HG03108 (cell line): ENCODE results near the gene PCDH9.

Source experiments
- ATAC-seq: cut with Tn5 transposase; IDR thresholded peaks from one replicate; pipeline ENCODE4 v1.9.1; 2021; ENCODE audit warnings: moderate library complexity; ENCODE audit not compliant: unreplicated experiment

Gene PCDH9

DNA sequence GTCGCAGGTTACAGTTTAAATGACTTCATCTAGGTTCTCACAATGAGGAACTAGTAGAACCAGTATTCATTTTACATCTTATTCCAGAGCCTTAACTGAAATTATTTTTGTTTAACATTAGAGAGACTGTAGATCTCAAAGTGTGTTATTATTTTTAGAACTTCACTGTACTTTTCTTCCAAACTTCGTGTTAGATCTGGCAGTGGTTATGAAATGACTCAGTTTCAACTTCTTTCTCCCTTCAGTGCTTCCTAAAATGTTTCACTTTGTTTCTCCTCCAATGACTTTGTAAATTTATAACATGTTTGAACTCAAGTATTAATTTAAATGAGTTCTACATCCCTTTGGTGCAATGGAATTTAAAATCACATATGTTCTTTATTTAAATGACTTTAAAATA, 139.3 kb downstream of the PCDH9 start:
- no peak for ATAC-seq

GRCh38 chr13:67087527-67087926, 142.6 kb downstream of the PCDH9 start:
- no peak for ATAC-seq

DNA sequence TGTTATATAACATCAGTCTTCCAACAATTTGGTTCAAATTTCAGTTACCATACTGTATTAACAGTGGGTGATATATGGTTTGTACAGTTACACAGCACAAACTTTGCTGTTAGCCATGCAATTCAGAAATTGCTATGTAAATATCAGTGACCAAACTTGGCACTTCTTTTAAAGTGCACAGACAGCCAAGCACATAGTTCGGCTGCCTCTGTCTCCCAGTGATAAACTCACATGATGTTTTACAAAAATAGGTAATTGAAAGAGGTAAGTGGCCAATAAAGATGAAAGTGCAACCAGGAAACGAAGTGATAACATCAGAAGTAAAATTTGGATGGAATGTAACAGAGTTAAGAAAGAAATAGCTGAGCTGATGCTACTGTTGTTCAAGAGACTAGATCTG, 143.9 kb downstream of the PCDH9 start:
- no peak for ATAC-seq

GRCh38 chr13:67084066-67084465, 146.1 kb downstream of the PCDH9 start:
- no peak for ATAC-seq

GRCh38 chr13:67083519-67083918, 146.6 kb downstream of the PCDH9 start:
- no peak for ATAC-seq

DNA sequence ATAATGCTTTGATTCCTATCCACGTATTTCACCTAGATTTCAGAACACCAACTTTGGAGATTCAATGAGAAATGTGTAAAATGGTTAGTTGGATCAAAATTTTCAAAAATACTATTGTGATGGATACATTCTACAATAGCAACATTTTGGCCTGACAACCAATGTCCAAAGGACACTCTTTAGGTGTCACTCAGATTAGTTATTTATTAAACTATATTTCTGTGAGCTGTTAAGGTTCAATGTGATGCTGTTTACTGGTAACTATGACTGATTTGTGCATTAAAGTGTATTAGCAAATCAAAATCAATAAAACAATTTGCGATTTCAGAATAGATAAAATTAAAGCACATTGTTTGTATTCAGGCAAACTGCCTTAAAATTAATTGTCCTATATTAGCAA, 149.8 kb downstream of the PCDH9 start:
- ATAC-seq: no peak

GRCh38 chr13:67078062-67078461, 152.1 kb downstream of the PCDH9 start:
- ATAC-seq: no peak

DNA sequence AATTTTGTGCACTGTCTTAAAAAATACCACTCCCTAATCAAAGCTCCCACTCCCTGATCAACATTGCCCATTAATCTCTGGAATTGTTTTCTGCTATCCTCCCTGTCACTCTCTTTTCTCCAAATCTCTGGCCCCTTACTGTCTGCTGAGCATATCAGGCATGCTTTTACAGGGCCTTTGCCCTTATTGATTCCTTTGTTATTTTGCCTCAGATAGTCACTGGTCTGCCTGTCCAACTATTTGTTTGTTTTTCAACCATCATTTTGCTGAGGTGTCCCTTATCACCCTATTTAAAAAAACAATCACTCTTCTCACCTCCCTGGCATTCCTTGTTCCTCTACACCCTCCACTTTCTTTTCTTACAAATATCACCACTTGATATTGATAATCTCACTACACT, 153.0 kb downstream of the PCDH9 start:
- no peak for ATAC-seq

- ATAC-seq: no peak
Observed at GRCh38 chr13:67076378-67076777, 153.8 kb downstream of the PCDH9 start.

DNA sequence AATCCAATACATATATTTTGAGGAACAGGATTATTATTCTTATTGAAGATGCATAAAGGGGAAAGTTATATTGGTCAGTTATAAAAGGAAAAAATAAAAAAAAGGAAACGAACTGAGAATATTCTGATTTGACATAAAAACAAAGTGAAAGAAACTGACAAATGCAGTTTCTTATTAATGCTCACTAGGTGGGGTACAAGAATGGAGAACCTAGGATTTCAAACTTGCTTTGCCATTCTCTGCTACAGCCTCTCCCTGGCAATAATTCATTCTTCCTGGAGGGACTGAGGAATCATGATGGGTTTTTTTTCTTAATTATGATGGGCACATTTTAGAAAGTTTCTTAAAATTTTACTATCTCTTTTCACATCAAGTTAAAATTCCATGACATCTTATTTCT, 154.9 kb downstream of the PCDH9 start:
- ATAC-seq: no peak

DNA sequence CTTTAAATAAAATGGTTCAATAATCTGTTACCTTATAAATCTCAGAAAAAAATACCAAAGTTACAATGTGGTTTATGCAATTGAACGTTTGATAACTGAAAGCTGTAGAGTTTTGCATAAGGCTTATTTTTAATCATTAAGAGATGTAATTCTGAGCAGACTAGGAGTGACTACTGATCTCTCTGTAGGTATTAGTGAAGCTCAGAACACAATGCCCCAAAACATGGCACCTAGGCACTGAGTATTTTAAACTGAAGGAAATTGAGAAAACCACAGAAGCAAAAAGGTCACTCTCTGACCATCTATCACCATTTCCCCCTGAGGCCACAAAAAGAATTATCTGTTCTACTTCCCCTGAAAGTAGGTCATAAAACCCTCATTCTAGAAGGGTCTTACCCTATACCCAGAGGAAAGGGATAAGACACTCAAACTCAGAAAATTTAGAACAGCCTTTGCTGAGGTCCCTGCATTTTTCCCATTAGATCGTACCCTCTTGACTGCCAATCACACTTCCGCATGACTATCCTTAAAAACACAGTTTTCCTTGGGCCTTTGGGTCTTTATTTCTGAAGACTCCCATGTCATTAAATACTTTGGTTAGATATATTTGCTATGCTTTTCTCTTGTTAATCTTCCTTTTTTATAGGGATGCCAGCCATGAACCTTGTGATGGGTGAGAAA, 158.1 kb downstream of the PCDH9 start:
- ATAC-seq: no peak

DNA sequence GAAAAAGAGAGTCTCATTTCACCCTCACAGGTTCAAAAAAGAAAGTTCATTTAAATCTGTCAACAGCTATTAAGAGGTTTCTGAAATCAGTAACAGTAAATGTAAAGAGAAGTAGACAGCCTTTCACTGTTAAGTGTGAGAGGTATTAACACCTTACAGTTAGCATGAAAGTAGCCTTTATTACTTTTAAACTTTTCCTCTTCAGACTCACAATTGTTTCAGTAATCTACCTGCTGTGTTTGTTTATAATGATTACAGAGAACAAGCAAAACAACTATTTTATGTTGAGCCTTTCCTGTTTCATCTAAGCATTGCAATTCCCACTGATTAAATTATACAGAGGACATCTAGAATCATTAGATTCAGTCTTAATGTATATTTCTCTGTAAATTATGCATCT, 159.8 kb downstream of the PCDH9 start:
- ATAC-seq: no peak

DNA sequence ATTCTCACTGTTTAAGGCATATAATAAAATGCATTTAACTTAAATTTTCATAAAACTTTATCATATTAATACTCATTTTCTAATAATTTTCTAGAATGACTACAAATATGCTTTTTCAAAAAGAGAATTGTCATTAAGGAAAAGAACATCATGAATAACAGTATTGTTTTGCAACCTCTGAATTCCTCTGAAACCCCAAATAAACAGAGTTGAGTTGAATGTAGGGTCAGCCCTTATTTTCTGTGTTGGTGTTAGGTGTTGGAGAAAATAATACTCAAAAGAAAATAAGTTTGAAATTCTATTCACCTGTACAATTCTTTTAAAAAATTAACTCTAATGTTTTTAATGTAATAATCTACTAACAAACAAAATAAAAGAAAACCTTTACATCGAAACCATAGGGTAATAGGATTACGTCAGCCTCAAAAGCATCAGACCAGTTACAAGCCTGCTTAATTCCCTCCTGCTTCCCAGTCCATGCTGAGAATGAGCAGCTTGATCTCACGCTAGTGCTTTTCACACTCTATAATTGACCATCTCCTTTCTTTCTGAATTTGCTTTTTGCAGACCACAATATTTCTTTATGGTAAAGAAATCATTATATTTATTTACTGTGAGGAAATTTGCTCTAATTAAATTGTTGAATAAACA, 160.9 kb downstream of the PCDH9 start:
- ATAC-seq: no peak

- no peak for ATAC-seq
Observed at GRCh38 chr13:67064920-67065319, 165.2 kb downstream of the PCDH9 start.

DNA sequence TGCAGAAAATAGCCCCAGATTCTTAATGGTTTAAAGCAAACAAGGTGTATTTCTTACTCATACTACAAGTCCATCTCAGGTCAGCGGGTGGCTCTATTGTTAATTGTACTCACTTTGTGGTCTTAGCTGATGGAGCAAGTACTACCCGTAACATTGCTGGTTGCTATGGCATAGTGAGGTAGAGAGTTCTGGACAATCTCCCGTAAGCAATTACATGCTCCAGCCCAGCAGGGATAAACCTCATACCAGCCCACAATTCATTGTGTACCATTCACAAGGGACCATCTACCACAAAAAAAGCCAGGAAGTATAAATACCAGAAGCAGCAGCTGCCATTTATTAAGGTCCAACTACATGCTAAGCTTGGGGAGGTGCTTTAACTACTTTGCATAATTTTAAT, 167.1 kb downstream of the PCDH9 start:
- ATAC-seq: no peak

DNA sequence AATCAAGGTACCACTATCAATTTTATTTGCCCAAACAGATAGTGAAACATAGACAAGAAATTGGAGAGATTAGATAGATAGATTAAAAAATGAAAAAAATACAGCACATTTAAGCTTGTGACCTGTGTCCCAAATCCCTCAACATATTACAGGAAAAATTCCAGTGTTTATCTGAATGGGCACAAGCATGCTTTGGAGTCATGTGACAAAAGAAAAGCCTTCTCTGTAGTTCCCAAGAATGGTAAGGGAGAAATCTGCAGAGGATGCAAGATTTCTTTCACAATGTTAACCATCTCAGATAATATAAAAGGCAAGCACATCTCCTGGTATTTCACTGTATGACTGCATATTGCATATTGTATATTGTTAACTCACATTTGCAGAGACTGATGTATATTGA, 168.0 kb downstream of the PCDH9 start:
- no peak for ATAC-seq

DNA sequence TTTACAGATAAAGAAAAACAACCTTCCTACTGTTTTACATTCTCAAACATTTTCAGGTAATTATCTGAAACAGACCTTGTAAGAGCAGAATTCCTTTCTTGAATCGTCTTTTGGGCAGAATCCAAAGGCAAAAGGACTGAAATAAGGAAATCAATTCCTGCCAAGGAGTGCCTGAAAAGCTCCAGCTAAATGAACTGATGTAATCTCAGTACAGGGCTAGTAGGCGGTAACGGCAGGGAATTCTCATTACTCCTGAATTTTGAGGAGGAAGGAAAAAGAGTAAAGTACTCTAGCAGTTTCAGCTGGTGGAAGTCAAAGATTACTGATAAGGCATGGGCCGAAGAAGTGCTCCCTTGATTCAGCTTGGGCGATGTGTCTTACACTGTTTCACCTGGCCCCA, 168.4 kb downstream of the PCDH9 start:
- ATAC-seq: no peak

DNA sequence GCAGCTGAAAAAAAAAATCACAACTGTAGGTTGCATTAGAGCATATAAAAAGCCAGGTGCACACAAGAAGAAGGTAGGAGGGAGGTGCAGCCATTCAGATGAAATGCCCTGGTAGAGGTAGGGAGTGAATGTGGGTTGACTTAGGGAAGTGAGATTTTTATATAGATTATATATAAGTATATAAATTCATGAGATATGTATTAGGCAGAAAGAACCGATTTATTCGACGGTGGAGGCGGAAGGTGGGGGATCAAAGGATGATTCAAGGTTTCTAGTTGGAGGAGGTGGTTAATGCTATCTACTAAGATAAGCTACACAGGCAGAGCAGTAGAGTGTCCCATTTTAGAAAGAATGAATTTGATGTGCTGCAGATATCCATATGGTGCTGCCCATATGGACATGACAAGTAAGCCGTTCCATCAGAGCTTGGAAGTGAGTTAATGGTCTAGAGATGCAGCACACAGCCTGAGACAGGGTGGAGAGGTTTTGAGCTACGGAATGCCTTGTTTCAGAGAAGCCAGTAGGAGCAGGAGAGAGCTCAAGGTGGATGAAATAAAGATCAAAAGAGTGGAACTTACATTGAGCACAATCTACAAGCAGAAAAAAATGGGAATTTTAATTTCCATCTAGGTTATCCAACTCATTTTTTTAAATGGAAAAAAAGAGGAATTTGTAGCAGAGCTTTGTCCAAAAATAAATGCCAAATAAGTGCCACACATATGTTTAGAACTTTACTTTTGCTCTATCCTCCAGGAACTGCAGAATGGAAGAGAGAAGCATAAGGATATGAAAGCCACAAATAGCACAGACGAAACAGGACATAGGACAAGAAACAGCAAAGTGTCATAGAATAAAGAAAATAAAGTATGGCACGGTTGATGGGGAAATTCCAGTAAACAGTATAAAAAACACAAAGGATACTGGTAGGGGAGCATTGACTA, 177.3 kb downstream of the PCDH9 start:
- ATAC-seq: no peak

GRCh38 chr13:67049744-67050143, 180.4 kb downstream of the PCDH9 start:
- no peak for ATAC-seq

- no peak for ATAC-seq
Observed at GRCh38 chr13:67048821-67049150, 181.3 kb downstream of the PCDH9 start.

GRCh38 chr13:67048084-67048820, 181.9 kb downstream of the PCDH9 start:
- peak; percentile 87 for ATAC-seq
